Measurements from ENCODE around the gene TLR10.
"Not testable (repeated sequence)": the region's sequence is repeated elsewhere in the genome, so short reads cannot be mapped to it uniquely, and the experiment has no call there.

TLR10 gene

DNA sequence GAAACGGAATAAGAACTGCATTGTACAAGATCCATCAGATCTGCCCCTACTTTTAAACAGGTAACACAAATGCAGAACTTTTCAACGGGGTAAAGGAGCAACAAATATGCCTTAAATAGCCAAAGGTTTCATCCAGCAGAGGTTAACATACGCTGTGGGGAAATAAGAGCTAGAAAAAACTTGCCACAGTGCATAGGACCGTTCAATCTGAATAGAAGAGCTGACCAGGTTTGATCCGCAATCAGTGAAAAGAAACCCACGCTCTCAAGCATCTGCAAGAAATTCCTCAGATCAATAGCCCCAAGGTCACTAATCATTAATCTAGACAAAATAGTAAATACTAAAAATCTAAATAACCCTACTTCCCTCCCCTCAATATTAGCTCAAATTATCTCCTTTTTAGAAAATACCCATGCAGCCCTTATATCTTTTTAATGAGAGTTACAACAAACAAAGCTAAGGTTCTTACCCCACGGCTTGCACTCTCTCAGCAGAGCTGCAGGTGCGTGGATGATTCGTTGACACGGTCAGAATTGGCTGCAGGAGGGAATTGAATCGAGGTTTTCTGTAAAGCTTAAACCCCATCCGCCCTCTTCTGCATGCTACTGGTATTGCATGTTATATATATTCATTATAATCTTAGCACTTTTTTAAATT, at the start of gene TLR10:
TLR10 (minus strand) TSS at position 539 of the 657 bp plus-strand sequence. CDS start 7,400 bp downstream, outside the sequence.
- DNase-seq, result no peak

- DNase-seq, result no peak
Observed at GRCh38 chr4:38832206-38832605, 49.4 kb upstream of the TLR10 start.

GRCh38 chr4:38831653-38832052, 48.9 kb upstream of the TLR10 start:
- DNase-seq, result no peak

DNA sequence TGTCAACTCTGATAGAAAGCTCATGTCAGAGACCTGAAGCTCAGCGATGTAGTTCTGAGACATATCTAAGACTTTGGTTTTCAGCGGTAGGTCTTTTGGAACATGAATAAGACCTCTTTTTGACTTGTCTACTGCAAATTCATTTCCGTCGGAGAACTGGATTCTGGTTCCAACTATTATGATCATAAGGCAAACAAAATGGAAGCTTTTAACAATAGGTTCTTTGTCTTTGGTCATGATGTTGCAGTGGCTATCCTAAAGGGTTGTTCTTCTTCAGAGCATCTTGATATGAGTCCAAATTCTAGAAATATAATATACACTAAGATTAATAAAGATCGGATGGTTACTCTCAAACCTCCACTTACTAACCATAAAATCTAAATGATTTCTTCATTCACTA, 46.4 kb upstream of the TLR10 start:
- DNase-seq, result no peak

DNA sequence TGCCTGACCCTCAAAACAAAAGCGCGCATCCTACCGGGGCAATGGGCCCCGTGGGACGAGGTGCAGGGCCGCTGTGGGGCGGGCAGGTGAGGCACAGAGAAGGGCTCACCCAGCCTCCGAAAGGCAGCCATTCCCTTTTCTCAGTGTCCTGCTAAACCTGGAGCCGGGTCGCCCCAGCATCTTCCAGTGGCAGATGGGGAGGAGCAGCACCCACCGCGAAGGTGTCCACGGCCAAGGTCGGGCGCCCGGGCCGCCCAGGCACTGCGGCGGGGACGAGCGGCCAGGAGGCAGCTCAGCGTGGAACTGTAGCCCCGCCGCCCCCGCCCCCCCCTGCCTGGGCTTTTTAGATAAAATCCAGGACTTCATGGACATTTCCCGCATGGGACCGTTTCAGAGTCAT, 41.0 kb upstream of the TLR10 start:
- DNase-seq, result no peak

DNA sequence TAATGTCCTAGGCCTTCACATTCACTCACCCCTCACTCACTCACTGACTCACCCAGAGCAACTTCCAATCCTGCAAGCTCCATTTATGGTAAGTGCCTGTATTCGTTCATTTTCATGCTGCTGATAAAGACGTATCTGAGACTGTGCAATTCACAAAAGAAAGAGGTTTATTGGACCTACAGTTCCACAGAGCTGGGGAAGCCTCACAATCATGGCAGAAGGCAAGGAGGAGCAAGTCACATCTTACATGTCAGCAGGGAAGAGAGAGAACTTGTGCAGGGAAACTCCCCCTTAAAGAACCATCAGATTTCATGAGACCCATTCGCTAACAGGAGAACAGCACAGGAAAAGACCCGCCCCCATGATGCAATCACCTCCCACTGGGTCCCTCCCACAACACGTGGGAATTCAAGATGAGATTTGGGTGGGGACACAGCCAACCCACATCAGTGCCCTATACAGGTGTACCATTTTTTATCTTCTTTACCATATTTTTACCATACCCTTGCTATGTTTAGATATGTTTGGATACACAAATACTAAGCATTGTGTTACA, 40.0 kb upstream of the TLR10 start:
- DNase-seq, result no peak

GRCh38 chr4:38821739-38822138, 38.9 kb upstream of the TLR10 start:
- peak; percentile 42 for DNase-seq

DNA sequence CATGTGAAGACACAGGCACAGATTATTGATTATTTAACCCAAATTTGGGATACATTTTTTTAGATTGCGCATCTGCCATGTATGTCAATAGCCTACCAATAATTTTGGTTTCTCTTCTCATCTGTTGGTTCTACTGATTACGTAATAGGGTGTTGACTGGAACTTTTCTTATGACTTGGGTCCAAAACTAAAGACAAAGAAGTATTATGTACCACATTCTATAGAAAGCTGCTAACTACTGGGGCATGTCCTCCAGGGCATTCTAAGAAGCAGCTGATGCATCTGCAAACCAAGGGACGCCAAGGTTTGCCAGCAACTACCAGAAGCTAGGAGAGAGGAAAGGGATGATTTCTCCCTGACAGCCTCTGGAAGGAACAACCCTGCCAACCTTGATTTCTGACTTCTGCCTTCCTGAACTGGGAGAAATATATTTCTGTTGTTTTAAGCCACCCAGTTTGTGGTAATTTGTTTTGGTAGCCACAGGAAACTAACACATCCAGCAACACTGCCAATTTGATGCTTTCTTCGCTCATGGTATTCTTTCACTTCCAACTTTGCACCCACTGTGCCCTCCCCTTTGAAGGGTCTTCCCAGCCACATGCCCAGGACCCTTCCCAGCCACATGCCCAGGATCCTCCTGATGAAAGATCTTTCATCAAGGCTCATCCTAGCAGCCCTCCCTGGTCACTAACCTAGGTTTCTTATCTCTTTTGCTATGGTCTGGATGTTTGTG, 37.7 kb upstream of the TLR10 start:
- DNase-seq, result no peak

DNA sequence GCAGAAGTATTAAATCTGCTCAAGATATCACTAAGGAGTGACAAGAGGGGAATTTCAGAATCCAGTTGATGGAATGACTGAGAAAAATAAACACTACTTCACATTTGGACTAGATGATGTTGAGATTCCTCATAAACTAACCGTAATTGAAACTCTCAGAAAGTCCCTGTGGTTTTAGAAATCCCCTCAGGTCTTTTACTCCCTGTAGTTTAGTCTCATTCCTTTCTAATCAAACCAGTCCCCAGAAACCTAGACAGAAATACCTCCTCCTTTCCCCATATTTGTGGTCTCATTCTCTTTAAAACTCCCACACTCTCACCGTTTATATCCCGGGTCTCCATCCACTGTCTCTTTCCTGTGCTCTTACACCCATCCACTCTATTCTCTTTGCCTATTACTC, 36.8 kb upstream of the TLR10 start:
- no peak for DNase-seq

DNA sequence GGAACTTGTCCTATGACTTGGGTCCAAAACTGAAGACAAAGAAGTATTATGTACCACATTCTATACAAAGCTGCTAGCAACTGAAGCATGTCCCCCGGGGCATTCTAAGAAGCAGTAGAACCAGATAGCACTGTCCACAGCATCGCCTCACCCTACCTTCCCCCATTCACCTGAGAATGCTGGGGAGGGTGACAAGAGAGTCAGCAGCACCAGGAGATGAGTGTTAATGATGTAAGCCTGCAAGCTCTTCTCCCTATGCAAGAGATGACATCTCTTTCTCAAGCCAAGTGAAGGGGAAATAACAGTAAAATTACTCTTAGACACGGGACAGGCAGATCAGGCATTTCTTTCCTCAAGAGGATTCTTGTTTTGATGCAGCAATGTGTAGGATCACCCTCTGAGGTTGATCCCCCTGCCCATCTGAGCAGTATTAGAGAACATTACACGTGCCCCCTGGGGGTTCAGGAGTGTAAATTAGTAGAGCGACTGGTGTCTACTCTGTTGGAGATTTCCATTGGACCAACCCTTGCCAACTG, 35.7 kb upstream of the TLR10 start:
- no peak for DNase-seq

GRCh38 chr4:38815885-38816782, 33.3 kb upstream of the TLR10 start:
- DNase-seq, result peak; percentile 16

DNA sequence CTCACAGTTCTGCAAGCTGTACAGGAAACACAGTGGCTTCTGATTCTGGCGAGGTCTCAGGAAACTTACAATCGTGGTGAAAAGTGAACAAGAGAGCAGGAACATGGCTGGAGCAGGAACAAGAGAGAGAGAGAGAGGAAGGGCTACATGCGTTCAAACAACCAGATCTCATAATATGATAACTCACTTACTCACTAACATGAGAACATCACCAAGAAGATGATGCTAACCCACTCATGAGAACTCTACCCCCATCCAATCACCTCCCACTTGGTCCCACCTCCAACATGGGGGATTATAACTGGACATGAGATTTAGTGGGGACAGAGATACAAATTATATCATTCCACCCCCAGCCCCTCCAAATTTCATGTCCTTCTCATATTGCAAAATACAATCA, 31.6 kb upstream of the TLR10 start:
- no peak for DNase-seq

GRCh38 chr4:38811297-38811696, 28.5 kb upstream of the TLR10 start:
- DNase-seq, result no peak

DNA sequence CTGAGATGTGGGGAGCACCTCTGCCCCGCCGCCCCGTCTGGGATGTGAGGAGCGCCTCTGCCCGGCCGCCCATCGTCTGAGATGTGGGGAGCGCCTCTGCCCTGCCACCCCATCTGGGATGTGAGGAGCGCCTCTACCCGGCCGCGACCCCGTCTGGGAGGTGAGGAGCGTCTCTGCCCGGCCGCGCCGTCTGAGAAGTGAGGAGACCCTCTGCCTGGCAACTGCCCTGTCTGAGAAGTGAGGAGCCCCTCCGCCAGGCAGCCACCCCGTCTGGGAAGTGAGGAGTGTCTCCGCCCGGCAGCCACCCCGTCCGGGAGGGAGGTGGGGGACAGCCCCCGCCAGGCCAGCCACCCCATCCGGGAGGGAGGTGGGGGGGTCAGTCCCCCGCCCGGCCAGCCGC, 24.7 kb upstream of the TLR10 start:
- not testable (repeated sequence) for DNase-seq

DNA sequence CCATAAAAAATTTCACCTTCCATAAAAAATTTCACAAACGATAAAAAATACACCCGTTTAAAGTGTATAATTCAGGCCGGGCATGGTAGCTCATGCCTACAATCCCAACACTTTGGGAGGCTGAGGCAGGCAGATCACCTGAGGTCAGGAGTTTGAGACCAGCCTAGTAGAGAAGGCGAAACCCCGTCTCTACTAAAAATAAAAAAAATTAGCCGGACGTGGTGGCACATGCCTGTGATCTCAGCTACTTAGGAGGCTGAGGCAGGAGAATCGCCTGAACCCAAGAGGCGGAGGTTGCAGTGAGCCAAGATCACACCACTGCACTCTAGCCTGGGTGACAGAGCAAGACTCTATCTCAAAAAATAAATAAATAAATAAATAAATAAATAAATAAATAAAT, 23.5 kb upstream of the TLR10 start:
- not testable (repeated sequence) for DNase-seq

GRCh38 chr4:38805530-38806145, 22.8 kb upstream of the TLR10 start:
- DNase-seq, result peak; percentile 25

DNA sequence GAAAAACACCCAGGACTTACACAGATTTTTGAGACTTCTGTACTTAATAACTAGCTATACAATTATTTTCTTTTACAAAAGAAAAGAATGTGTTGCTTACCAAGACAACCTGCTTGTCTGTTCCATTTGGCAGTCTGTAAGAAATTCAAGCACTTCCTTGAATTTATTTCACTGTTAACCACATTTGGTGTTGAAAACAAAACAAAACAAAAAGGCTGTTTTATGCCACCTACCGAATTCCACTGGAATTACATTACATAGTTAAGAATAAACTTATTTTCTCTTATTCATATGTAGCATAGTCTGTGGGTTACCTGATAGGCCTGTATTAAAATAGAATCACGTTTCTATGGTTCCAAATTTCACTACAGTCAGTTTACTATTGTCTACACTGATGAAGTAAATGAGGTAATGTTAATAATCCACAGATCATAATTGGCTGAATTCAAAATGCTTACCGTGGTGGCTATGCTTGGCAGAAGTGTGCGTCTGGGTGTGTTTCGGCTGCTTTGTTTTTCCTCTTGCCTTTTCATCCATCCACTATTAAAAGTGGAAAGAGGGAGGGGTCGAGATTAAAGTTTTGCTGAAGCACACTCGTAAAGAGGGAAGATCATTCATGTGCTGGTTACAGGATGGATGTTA, 22.0 kb upstream of the TLR10 start, which contains the start of gene TLR1:
TLR1 (minus strand) TSS at position 138 of the 642 bp plus-strand sequence. CDS start 5,960 bp downstream, outside the sequence.
- DNase-seq, result peak; percentile 44

GRCh38 chr4:38803833-38804653, 21.3 kb upstream of the TLR10 start:
- DNase-seq, result no peak

GRCh38 chr4:38802561-38803355, 20.0 kb upstream of the TLR10 start:
- no peak for DNase-seq

GRCh38 chr4:38800961-38801450, 18.2 kb upstream of the TLR10 start:
- no peak for DNase-seq

Data from HCEC 1CT (cell line).